GM12874 (cell line): Measurements from ENCODE around the gene MAP7.

Source experiments
- CTCF ChIP-seq: IDR thresholded peaks from 2 replicates; pipeline ENCODE4 v1.5.1; 2011; ENCODE audit warnings: low read depth, mild to moderate bottlenecking, control low read depth, low read length, moderate library complexity; ENCODE audit not compliant: insufficient read depth

MAP7 gene

GRCh38 chr6:136471922-136472321 lies 78.3 kb downstream of the MAP7 start:
- no peak for TF ChIP-seq CTCF

- no peak for TF ChIP-seq CTCF
Observed at GRCh38 chr6:136471372-136471771, 78.8 kb downstream of the MAP7 start.

GRCh38 chr6:136470044-136470443 lies 80.2 kb downstream of the MAP7 start:
- no peak for TF ChIP-seq CTCF

GRCh38 chr6:136469154-136469553 lies 81.1 kb downstream of the MAP7 start:
- TF ChIP-seq CTCF: no peak

GRCh38 chr6:136468711-136469110 lies 81.5 kb downstream of the MAP7 start:
- TF ChIP-seq CTCF: no peak

GRCh38 chr6:136467186-136467585 lies 83.0 kb downstream of the MAP7 start:
- no peak for TF ChIP-seq CTCF

GRCh38 chr6:136466777-136467176 lies 83.4 kb downstream of the MAP7 start:
- TF ChIP-seq CTCF: no peak

GRCh38 chr6:136465766-136466303 lies 84.4 kb downstream of the MAP7 start:
- no peak for TF ChIP-seq CTCF
